GM18909 (cell line): ENCODE measurements around the gene SLC43A1.
A peak's percentile ranks its signal among the peaks of the same experiment; 100 is the strongest.
"Not testable (repeated sequence)": the region's sequence is repeated elsewhere in the genome, so short reads cannot be mapped to it uniquely, and the experiment has no call there.

Experiments used
- ATAC-seq: cut with Tn5 transposase; IDR thresholded peaks from one replicate; pipeline ENCODE4 v1.9.1; 2021; ENCODE audit warnings: mild to moderate bottlenecking; ENCODE audit not compliant: unreplicated experiment, poor library complexity

SLC43A1 gene

GRCh38 chr11:57464539-57465181 lies 50.8 kb downstream of the SLC43A1 start:
- no peak for ATAC-seq

GRCh38 chr11:57463671-57464538 lies 51.6 kb downstream of the SLC43A1 start:
- no peak for ATAC-seq

DNA sequence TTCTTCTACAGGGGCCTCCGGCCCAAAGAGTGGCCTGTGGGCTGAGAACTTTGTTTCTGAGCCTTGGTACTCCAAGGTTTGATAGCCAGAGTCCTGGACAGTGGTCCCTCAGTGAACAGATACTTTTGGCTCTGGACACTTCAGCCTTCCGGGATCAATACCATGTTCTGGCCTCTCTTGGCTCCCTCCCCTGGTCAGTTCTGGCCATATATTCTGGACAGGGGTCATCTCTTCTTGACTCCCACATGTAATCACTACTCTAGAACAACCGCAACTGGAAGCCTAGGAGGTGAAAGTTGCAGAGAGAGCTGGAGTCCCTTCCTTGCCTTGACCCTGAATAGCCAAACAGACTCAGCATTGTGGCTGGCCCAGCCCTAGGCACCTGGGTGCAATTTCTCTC lies 52.9 kb downstream of the SLC43A1 start:
- no peak for ATAC-seq

DNA sequence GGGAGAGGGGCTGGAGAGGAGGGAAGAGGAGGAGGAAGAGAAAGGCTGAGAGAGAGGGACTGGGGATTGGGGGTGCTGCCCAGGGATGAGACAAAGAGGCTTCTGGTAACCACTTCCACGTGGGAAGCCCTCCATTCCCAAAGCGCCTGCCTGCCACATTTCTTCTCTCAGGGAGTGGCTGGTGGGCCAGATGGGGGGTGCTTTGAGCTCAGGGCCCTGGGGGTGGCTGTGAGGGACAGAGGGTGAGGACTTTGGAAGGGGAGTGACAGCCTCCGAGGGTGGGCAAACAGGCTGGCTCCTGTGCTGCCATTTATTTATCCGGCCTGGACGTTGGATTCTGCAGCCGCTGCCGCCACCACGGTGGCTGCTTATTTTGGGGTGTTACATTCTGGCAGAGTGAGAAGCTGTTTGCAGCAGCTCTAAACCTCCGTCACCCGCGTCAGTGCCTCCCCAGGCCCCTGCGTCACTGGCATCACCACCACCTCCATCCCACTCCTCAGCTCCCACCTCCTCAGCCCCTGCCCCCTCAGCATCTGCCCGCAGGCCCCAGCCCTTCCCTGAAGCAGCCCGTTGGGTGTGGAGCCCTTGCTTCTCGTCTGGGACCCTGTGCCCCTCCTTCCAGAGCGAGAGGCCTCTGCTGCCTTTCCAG lies 53.5 kb downstream of the SLC43A1 start:
- no peak for ATAC-seq

DNA sequence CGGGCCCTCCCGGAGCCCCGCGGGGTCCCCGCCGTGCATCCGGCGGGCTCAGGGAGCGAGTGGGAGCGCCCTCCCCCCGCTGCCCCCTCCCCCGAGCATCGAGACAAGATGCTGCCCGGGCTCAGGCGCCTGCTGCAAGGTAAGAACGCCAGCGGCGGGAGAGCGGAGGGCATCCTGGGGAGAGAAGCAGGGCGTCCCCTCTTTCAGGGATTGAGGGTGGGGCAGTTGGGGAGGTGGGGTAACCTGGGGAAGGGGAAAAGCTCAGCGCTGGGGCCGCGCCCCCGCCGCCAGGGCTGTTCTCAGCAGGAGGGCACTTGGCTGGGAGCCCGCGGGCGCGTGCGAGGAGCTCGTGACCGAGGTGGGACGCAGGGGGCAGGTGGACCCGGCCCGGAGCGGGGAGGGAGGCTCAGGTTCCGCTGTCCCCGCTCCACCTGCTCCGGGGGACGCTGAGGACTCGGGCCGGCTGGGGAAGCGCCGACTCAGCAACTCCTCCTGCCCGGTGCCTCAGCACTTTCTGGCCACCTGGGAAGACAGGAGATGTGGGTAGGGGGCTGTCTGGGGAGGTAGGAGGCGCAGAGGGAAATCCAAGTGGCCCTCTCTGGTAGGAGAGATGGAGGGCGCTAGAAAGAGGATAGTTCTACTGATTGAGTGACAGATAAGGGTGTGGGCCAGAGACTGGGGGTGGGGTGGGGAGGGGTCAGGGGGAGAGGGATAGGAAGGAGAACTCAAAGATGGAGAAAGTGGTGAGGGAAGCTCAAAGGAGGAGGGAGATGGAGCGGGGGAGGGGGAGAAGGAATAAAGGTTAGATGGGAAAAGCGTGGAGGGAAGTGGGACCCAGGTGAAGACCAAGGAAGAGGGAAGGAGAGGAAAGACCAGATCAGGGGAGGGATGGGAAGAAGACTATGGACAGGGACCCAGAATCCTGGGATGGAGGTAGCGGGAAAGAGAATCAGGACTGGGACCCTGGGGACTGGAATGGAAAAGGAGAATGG lies 54.4 kb downstream of the SLC43A1 start:
- ATAC-seq: no peak

DNA sequence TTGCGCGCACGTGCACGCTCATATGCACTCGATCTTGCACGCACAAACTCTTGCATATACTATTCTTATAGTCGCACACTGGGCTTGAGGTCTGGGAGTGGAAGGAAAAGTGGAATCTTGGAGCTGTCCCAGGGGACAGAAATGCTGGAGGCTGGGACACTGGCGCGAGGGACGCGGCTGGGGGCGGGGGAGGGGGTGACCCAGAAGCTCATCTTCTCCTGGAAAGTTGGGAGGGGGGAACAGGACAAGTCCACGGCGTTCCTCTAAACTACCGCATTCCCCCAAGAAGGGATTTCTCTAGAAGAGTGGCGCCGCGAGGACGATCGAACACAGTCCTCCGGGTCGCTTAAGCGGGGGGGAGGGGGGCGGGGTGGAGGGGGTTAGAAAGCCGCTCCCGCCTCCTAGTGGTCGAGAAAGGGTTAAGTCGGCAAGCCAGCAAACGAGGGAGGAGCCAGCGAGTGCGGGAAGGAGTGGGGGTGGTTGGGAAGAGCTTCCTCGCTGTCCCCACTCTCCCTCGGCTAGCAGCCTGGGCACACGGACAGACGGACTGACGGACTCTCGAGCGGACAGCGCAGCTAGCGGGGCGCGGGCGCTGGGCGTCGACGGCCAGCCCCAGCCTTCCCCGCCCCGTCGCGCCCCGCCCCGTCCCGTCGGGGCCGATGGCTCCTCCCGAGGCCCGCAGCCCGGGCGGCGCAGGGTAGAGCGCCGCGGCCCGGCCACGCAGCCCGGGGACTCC lies 55.3 kb downstream of the SLC43A1 start, which contains the start of gene RTN4RL2:
Gene RTN4RL2 (plus strand): TSS at position 507 of the 736 bp plus-strand sequence. CDS start 338 bp downstream, outside the sequence.
- ATAC-seq: no peak

DNA sequence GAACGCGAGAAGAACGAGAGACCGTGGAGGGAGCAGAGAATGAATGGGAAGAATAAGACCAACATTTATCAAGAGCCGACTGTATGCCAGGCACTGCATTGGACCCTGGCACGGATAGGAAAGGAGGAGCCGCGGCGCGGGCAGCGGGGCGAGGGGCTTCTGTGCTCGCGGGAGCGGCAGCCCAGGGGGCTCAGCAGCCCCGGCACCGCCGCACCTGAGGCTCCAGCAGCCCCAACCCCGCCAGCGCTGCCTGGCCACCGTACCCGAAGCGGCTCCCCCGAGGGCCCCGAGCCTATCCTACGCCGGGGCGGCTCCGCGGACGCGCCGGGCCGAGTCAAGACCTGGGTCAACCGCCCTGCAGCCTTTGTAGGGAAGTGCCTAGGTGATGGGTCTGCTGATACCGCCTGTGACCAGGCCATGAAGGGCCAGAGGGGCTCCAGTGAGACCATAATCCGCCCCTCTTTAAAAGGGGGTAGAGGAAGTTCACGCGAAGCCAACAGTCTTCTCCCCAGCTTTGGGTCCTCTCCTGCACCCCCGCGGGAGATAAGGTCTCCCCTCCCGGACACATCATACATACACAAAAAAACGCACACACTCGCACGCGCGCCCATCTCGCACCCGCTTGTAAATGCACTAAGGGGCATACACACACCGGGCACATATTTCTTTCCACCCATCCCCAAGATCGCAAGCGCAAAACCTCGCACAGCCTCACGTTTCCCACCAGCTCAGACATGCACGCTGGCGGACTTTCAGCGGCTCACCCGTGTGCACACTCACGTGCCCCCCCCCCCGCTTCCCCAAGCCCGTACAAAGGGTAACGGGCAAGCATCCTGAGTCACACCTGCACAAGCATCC lies 56.1 kb downstream of the SLC43A1 start:
- ATAC-seq: no peak

- no peak for ATAC-seq
Observed at GRCh38 chr11:57458410-57459163, 56.9 kb downstream of the SLC43A1 start.

- no peak for ATAC-seq
Observed at GRCh38 chr11:57458060-57458409, 57.5 kb downstream of the SLC43A1 start.

GRCh38 chr11:57457643-57458023 lies 57.9 kb downstream of the SLC43A1 start:
- peak; percentile 31 for ATAC-seq

DNA sequence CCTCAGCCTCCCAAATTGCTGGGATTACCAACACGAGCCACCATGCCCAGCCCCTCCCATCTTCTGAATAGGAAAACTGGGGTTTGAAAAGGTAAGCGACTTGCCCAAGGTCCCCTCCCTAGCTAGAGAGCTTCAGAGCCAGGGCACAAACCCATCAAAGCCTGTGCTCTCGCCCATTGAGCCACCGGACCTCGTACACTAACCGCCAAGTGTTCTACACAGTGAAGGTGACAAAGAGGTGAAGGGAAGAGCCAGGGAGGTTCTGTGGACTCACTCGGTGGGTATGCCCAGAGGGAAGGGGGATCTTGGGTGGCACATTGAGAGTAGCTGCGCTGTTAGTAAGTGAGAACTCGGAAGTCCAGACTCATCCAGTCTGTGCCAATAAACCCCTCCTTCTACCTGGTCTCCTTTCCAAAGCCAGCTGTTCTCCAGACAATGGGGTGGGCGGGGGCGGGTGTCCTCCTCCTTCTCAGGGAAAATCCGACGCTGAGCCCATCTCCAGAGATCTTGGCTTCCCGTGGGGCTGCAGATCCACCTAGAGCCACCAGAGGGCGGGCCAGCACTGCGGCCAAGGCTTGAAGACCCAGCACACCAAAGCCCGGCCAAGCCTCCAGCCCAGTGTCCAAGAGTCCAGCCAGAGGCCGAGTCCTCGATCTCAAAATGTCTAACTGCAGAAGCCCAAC lies 58.4 kb downstream of the SLC43A1 start:
- peak; percentile 77 for ATAC-seq

DNA sequence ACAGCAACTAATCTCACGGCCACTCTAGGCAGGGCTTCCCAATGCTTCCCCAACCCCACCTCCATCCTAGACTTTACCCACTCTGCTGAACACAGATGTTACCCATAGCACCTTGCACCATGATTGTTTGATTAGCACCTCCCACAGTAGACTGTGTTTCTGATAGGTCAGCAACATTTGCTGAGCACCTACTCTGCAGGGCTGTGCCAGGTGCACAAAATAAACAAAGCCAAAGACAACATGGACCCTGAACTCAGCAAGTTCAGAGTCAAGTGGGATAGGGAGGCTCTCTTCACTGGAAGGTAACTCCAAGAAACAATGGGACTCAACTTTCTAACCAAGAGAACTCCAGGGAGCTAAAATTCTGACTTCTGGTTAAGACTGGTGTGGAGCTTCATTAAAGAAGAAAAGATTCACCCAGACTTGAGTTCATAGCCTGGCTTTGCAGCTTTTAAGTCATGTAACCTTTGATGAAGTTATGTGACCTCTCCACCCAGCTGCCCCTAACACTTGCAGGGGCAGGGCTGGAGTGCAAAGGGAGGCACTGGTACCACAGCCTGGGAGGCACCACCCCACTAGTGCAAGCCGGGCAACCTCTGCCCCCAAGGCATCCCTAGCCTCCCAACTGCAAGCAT lies 61.8 kb downstream of the SLC43A1 start:
- no peak for ATAC-seq

GRCh38 chr11:57446055-57446454 lies 69.4 kb downstream of the SLC43A1 start:
- no peak for ATAC-seq

GRCh38 chr11:57445122-57445394 lies 70.4 kb downstream of the SLC43A1 start:
- not testable (repeated sequence) for ATAC-seq

- no peak for ATAC-seq
Observed at GRCh38 chr11:57444362-57445121, 71.0 kb downstream of the SLC43A1 start.

DNA sequence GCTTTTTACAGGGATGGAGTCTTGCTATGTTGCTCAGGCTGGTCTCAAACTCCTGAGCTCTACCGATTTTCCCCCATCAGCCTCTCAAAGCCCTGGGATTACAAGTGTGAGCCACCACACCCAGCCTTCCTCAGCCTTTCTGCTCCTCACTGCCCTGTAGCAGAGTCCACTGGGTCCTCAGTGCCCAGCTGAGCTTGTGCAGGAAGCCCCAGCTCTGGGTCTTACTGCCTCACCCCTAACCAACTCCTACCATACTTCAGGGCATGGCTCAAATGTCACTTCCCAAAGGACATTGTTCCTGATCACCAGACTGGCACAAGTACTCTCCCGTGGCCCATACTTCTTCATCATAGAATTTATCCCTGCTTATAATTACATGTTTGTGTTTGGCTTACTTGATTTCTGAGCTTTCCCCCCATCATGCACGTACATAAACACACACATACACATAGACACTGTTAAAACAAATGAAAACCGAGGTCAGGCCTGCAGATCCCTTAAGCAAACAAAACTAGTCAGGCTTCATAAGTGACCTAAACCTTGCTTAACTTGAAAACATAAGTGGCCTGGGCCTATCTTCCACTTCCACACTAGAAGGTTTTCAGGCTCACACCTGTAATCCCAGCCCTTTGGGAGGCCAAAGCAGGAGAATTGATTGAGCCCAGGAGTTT lies 74.6 kb downstream of the SLC43A1 start:
- ATAC-seq: no peak
